ENCODE data around the gene MYH11. TPM values are rescaled to one million over a fixed set of nuclear protein-coding genes. Genes with fewer than 3 reads are reported as not detected.
"Not testable (repeated sequence)": the region's sequence is repeated elsewhere in the genome, so short reads cannot be mapped to it uniquely, and the experiment has no call there.

The MYH11 gene
- total RNA-seq, 1 donor, result under 0.01 TPM

DNA sequence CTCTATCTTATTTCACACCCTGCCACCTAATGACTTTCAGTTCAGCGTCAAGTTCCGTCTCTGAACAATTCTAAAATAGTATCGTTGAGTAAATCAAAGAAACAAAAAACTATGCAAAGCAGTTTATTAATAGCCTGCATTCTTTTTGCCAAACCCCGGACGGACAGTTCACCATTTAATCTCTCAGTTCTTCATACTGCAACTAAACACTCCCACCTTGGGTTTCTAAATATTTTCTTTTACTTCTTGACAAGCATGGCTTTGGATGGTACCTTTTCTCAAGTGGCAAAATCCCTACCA lies 1.2 kb downstream of the MYH11 start:
- no peak overlapping the region for H3K4me3 ChIP-seq (ENCODE audit: low read depth, low read length)
- DNase-seq (ENCODE audit: low read depth), result no peak
- TF ChIP-seq, protein P1, sequence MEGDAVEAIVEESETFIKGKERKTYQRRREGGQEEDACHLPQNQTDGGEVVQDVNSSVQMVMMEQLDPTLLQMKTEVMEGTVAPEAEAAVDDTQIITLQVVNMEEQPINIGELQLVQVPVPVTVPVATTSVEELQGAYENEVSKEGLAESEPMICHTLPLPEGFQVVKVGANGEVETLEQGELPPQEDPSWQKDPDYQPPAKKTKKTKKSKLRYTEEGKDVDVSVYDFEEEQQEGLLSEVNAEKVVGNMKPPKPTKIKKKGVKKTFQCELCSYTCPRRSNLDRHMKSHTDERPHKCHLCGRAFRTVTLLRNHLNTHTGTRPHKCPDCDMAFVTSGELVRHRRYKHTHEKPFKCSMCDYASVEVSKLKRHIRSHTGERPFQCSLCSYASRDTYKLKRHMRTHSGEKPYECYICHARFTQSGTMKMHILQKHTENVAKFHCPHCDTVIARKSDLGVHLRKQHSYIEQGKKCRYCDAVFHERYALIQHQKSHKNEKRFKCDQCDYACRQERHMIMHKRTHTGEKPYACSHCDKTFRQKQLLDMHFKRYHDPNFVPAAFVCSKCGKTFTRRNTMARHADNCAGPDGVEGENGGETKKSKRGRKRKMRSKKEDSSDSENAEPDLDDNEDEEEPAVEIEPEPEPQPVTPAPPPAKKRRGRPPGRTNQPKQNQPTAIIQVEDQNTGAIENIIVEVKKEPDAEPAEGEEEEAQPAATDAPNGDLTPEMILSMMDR (IDR thresholded peaks at IDR 0.05; ENCODE audit: insufficient read depth, low read depth, low read length), result no peak

DNA sequence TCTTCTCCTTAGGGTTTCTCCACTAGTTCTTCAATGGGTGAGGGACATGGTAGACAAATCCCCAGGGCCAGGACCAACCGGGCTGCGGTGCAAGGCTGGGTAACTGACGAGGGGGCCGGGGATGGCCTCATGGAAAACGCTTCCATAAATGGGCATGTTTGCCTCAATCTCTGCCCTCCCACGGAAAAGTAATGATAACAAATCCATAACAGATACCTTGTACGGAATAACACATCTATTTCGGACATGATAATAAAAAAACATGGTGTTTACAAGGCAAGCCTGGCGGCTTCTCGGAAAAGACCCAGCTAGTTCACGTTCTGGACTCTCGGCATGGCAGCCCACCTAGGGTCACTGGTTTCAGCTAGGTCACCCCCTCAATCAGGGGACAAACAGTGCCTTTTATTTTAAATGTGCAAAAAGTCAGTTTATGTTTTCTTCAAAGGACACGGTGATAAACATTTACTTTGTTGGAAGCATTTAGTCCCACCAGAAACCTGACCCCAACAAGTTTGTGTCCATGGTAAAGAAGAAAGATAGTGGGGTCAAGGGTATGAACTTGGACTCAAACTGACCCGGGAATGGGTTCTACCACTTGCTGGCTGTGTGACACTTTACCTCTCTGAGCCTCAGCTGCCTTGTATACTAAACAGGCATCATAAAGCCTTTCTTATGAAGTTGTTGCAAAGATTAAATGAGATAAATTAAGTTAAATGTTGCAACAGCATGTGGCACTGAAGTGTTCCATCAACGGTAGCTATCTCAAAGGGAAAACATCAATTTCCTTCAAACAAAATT lies 1.7 kb downstream of the MYH11 start:
- TF ChIP-seq, protein P1 (IDR thresholded peaks at IDR 0.05; ENCODE audit: insufficient read depth, low read depth, low read length), result no peak
- DNase-seq (ENCODE audit: low read depth), result no peak
- H3K4me3 ChIP-seq (ENCODE audit: low read depth, low read length), result no peak overlapping the region

DNA sequence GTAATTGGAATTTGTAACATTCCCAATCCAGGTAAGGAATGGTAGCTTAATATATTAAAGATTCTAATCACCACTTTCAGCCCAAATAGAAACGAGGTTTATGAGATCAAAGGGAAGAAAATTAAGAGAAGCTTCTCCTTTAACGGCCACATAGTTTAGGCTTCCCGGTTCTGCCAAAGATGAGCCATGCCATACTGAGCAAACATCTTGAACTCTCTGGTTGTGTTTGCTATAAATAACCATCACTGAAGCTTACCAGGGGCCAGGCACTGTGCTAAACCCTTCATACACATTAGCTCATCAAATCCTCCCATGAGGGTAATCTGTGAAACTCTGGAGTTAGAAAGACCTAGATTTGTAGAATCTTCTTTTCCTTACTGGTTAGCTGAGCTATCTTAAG lies 2.8 kb downstream of the MYH11 start:
- no peak overlapping the region for H3K4me3 ChIP-seq (ENCODE audit: low read depth, low read length)
- TF ChIP-seq, protein P1 (IDR thresholded peaks at IDR 0.05; ENCODE audit: insufficient read depth, low read depth, low read length), result no peak
- no peak for DNase-seq (ENCODE audit: low read depth)

DNA sequence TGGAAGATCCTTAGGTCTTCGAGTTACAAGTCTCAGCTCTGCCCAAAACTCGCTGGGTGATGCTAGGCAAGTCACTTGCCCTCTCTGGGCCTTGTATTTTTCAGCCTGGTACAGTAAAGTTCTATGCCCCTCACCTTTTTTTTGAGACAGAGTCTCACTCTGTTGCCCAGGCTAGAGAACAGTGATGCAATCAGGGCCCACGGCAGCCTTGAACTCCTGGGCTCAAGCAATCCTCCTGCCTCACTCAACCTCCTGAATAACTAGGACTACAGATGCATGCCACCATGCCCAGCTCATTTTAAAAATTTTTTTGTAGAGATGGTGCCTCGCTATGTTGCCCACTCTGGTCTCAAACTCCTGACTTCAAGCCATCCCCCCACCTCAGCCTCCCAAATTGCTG lies 3.8 kb downstream of the MYH11 start:
- TF ChIP-seq, protein P1 (IDR thresholded peaks at IDR 0.05; ENCODE audit: insufficient read depth, low read depth, low read length), result no peak
- no peak for DNase-seq (ENCODE audit: low read depth)
- H3K4me3 ChIP-seq (ENCODE audit: low read depth, low read length), result no peak overlapping the region

DNA sequence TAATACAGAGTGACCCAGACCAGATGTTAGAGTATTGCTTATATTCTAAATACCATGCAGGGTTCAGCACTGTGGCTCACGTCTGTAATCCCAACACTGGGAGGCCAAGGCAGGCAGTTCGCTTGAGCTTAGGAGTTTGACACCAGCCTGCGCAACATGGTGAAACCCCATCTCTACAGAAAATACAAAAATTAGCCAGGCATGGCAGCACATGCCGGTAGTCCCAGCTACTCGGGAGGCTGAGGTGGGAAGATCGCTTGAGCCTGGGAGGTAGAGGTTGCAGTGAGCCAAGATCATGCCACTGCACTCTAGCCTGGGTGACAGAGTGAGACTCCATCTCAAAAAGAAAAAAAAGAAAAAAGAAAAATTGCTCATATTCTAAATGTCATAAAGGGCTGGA lies 6.3 kb downstream of the MYH11 start:
- not testable (repeated sequence) for H3K4me3 ChIP-seq (ENCODE audit: low read depth, low read length); DNase-seq (ENCODE audit: low read depth)

DNA sequence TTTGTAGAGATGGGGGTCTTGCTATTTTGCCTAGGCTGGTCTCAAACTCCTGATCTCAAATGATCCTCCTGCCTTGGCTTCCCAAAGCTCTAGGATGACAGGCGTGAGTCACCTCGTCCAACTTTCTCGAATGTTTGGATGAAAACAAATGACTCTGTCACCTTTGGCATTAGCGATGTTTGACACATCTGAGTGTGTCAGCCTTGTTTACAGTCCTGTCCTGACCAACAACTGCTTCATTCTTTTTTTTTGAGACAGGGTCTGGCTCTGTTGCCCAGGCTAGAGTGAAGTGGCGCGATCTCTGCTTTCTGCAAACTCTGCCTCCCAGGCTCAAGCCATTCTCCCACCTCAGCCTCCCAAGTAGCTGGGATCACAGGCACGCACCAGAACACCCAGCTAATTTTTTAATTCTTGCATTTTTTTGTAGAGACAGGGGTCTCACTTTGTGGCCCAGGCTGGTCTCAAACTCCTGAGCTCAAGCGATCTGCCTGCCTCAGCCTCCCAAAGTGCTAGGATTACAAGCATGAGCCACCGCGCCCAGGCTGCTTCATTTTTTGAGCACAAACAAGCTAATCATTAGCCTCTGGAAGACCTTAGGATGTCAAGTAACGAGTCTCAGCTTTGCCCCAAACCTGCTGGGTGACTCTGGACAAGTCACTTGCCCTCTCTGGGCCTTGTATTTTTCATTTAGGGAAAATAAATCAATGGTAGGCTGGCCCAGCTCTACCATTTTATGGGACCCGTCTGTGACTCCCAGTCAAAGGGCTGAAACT lies 7.4 kb downstream of the MYH11 start:
- no peak overlapping the region for H3K4me3 ChIP-seq (ENCODE audit: low read depth, low read length)
- no peak for DNase-seq (ENCODE audit: low read depth)
- TF ChIP-seq, protein P1 (IDR thresholded peaks at IDR 0.05; ENCODE audit: insufficient read depth, low read depth, low read length), result no peak

DNA sequence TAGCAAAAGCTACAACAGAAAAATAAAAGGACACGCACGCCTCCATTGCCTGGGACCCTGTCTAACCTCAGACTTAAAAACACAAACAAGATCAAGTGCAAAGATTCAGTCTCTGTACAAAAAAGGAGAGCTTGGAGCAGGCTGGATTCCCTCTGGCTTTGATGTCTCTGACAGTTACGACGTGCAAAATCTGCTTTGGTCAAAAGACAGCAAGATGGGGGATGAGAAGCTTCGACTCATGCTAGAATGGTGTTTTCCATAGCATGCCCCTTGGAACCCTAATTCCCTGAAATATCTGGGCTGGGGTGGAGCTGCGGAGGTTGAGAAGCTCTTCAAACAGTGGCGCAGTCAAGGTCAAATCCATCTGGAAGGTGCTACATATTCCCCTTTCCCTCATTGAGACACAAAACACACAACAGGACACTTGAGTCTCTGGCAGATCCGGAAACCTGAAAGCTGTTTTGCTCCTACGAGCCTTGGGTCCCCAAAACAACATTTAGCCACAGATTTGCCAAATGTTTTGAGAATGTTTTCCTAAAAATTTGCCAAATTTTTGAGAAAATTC lies 9.1 kb downstream of the MYH11 start:
- no peak overlapping the region for H3K4me3 ChIP-seq (ENCODE audit: low read depth, low read length)
- TF ChIP-seq, protein P1 (IDR thresholded peaks at IDR 0.05; ENCODE audit: insufficient read depth, low read depth, low read length), result no peak
- peak; percentile 25 for DNase-seq (ENCODE audit: low read depth)
